Measurements from ENCODE around the gene RGS4. TPM values are rescaled to one million over a fixed set of nuclear protein-coding genes. Genes with fewer than 3 reads are reported as not detected.
"Not testable (repeated sequence)": the region's sequence is repeated elsewhere in the genome, so short reads cannot be mapped to it uniquely, and the experiment has no call there.

RGS4 gene
- total RNA-seq, 1 experiment from 2014 or later: 1.0 TPM

- no peaks in the 10 kb centered on the region for H3K27me3 ChIP-seq (ENCODE audit: control insufficient read depth, insufficient read depth, low read length)
- H3K4me3 ChIP-seq (ENCODE audit: insufficient read depth, low read depth, low read length): no peak overlapping the region
- no peaks in the 10 kb centered on the region for H3K36me3 ChIP-seq (replicated peaks; ENCODE audit: control insufficient read depth, insufficient read depth, low read length)
- no peak for DNase-seq
Observed at GRCh38 chr1:163076446-163076845, 7.3 kb downstream of the RGS4 start.

- H3K4me3 ChIP-seq (ENCODE audit: insufficient read depth, low read depth, low read length): no peak overlapping the region
- DNase-seq: no peak
- H3K27me3 ChIP-seq (ENCODE audit: control insufficient read depth, insufficient read depth, low read length): no peaks in the 10 kb centered on the region
- H3K36me3 ChIP-seq (replicated peaks; ENCODE audit: control insufficient read depth, insufficient read depth, low read length): no peaks in the 10 kb centered on the region
Observed at GRCh38 chr1:163076981-163077761, 8.0 kb downstream of the RGS4 start.

- DNase-seq: no peak
- no peak overlapping the region for H3K4me3 ChIP-seq (ENCODE audit: insufficient read depth, low read depth, low read length)
- no peaks in the 10 kb centered on the region for H3K36me3 ChIP-seq (replicated peaks; ENCODE audit: control insufficient read depth, insufficient read depth, low read length)
- no peaks in the 10 kb centered on the region for H3K27me3 ChIP-seq (ENCODE audit: control insufficient read depth, insufficient read depth, low read length)
Observed at GRCh38 chr1:163082971-163083370, 13.8 kb downstream of the RGS4 start.

- Histone ChIP-seq H3K4me3 (ENCODE audit: insufficient read depth, low read depth, low read length) (no peak overlapping the region), H3K36me3 (replicated peaks; ENCODE audit: control insufficient read depth, insufficient read depth, low read length) (no peaks in the 10 kb centered on the region), H3K27me3 (ENCODE audit: control insufficient read depth, insufficient read depth, low read length) (no peaks in the 10 kb centered on the region)
- DNase-seq: no peak
Observed at GRCh38 chr1:163083690-163084089, 14.5 kb downstream of the RGS4 start.

GRCh38 chr1:163084330-163084729 is 15.2 kb downstream of the RGS4 start:
- no peaks in the 10 kb centered on the region for H3K36me3 ChIP-seq (replicated peaks; ENCODE audit: control insufficient read depth, insufficient read depth, low read length)
- DNase-seq: no peak
- H3K27me3 ChIP-seq (ENCODE audit: control insufficient read depth, insufficient read depth, low read length): no peaks in the 10 kb centered on the region
- H3K4me3 ChIP-seq (ENCODE audit: insufficient read depth, low read depth, low read length): no peak overlapping the region

- no peaks in the 10 kb centered on the region for H3K27me3 ChIP-seq (ENCODE audit: control insufficient read depth, insufficient read depth, low read length)
- no peak for DNase-seq
- H3K36me3 ChIP-seq (replicated peaks; ENCODE audit: control insufficient read depth, insufficient read depth, low read length): no peaks in the 10 kb centered on the region
- no peak overlapping the region for H3K4me3 ChIP-seq (ENCODE audit: insufficient read depth, low read depth, low read length)
Observed at GRCh38 chr1:163085041-163085903, 16.1 kb downstream of the RGS4 start.

GRCh38 chr1:163085904-163086268 is 16.7 kb downstream of the RGS4 start:
- DNase-seq: no peak
- no peak overlapping the region for H3K4me3 ChIP-seq (ENCODE audit: insufficient read depth, low read depth, low read length)
- no peaks in the 10 kb centered on the region for H3K36me3 ChIP-seq (replicated peaks; ENCODE audit: control insufficient read depth, insufficient read depth, low read length)
- H3K27me3 ChIP-seq (ENCODE audit: control insufficient read depth, insufficient read depth, low read length): no peaks in the 10 kb centered on the region

- H3K27me3 ChIP-seq (ENCODE audit: control insufficient read depth, insufficient read depth, low read length); H3K4me3 ChIP-seq (ENCODE audit: insufficient read depth, low read depth, low read length); H3K36me3 ChIP-seq (replicated peaks; ENCODE audit: control insufficient read depth, insufficient read depth, low read length); DNase-seq: not testable (repeated sequence)
Observed at GRCh38 chr1:163089117-163089516, 20.0 kb downstream of the RGS4 start.

GRCh38 chr1:163090321-163090945 is 21.3 kb downstream of the RGS4 start:
- Histone ChIP-seq H3K27me3 (ENCODE audit: control insufficient read depth, insufficient read depth, low read length) (no peaks in the 10 kb centered on the region), H3K36me3 (replicated peaks; ENCODE audit: control insufficient read depth, insufficient read depth, low read length) (no peaks in the 10 kb centered on the region), H3K4me3 (ENCODE audit: insufficient read depth, low read depth, low read length) (no peak overlapping the region)
- DNase-seq: no peak

GRCh38 chr1:163093169-163093568 is 24.0 kb downstream of the RGS4 start:
- DNase-seq: no peak
- Histone ChIP-seq H3K36me3 (replicated peaks; ENCODE audit: control insufficient read depth, insufficient read depth, low read length) (no peaks in the 10 kb centered on the region), H3K27me3 (ENCODE audit: control insufficient read depth, insufficient read depth, low read length) (no peaks in the 10 kb centered on the region), H3K4me3 (ENCODE audit: insufficient read depth, low read depth, low read length) (no peak overlapping the region)

- no peaks in the 10 kb centered on the region for H3K36me3 ChIP-seq (replicated peaks; ENCODE audit: control insufficient read depth, insufficient read depth, low read length)
- H3K4me3 ChIP-seq (ENCODE audit: insufficient read depth, low read depth, low read length): no peak overlapping the region
- DNase-seq: no peak
- H3K27me3 ChIP-seq (ENCODE audit: control insufficient read depth, insufficient read depth, low read length): no peaks in the 10 kb centered on the region
Observed at GRCh38 chr1:163093579-163093978, 24.4 kb downstream of the RGS4 start.

GRCh38 chr1:163094182-163094581 is 25.0 kb downstream of the RGS4 start:
- Histone ChIP-seq H3K4me3 (ENCODE audit: insufficient read depth, low read depth, low read length) (no peak overlapping the region), H3K27me3 (ENCODE audit: control insufficient read depth, insufficient read depth, low read length) (no peaks in the 10 kb centered on the region), H3K36me3 (replicated peaks; ENCODE audit: control insufficient read depth, insufficient read depth, low read length) (no peaks in the 10 kb centered on the region)
- DNase-seq: no peak

GRCh38 chr1:163094589-163094988 is 25.4 kb downstream of the RGS4 start:
- H3K4me3 ChIP-seq (ENCODE audit: insufficient read depth, low read depth, low read length): no peak overlapping the region
- no peaks in the 10 kb centered on the region for H3K27me3 ChIP-seq (ENCODE audit: control insufficient read depth, insufficient read depth, low read length)
- no peak for DNase-seq
- H3K36me3 ChIP-seq (replicated peaks; ENCODE audit: control insufficient read depth, insufficient read depth, low read length): no peaks in the 10 kb centered on the region

GRCh38 chr1:163095213-163095612 is 26.1 kb downstream of the RGS4 start:
- Histone ChIP-seq H3K27me3 (ENCODE audit: control insufficient read depth, insufficient read depth, low read length) (no peaks in the 10 kb centered on the region), H3K36me3 (replicated peaks; ENCODE audit: control insufficient read depth, insufficient read depth, low read length) (no peaks in the 10 kb centered on the region), H3K4me3 (ENCODE audit: insufficient read depth, low read depth, low read length) (no peak overlapping the region)
- DNase-seq: no peak

GRCh38 chr1:163102590-163102989 is 33.4 kb downstream of the RGS4 start:
- Histone ChIP-seq H3K4me3 (ENCODE audit: insufficient read depth, low read depth, low read length) (no peak overlapping the region), H3K27me3 (ENCODE audit: control insufficient read depth, insufficient read depth, low read length) (no peaks in the 10 kb centered on the region), H3K36me3 (replicated peaks; ENCODE audit: control insufficient read depth, insufficient read depth, low read length) (no peaks in the 10 kb centered on the region)
- DNase-seq: no peak

All from H7 (cell line).